GM19351 (cell line): ENCODE data around the gene PACSIN2.

Source experiments
- ATAC-seq: cut with Tn5 transposase; IDR thresholded peaks from one replicate; pipeline ENCODE4 v1.9.1; 2021; ENCODE audit warnings: mild to moderate bottlenecking, moderate library complexity; ENCODE audit not compliant: unreplicated experiment

The PACSIN2 gene

DNA sequence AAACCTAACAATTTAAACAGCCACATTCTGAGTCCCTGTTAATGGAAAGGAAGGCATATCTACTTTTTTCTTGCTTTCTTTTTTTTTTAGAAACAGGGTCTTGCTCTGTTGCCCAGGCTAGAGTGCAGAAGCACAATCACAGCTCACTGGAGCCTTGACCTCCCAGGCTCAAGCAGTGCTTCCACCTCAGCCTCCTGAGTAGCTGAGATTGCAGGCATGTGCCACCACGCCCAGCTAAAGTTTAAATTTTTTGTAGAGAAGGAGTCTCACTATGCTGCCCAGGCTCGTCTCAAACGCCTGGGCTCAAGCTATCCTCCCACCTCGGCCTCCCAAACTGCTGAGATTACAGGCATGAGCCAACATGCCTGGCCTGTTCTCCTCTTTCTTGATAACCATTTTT lies 183.2 kb downstream of the PACSIN2 start:
- ATAC-seq = no peak

DNA sequence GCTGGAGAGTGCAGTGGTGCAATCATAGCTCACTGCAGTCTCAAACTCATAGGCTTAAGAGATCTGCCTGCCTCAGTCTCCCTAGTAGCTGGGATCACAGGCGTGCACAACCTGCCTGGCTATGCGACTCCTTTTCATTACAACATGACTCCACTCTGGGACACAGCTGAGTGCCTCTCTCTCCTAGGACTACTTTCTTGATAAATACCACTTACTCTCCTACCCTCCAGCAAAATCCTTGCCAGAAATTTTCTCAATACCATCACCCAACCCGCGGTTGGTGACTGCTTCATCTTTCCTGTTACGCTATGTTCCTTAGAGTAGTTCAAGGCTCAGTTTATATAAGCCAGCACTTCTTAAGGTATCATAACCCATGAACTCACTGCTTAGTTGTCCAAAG lies 184.8 kb downstream of the PACSIN2 start:
- no peak for ATAC-seq

DNA sequence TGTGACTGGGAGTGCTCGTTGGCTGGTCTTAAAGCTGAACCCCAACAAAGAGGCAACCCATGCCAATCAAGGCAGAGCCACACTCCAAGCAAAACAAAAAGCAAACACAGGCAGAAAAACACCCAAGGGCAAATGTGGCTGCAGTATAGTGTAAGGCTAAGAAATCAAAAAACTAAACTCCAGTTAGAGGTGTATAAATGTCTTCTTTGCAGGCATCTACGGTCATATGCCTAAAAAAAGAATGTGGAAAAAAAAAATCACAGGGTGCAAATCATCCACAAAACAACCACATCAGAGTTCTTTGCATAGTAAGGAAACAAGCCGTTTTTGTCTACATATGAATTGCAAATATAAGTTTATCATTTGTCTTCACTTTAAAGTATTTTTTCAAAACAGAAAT lies 185.6 kb downstream of the PACSIN2 start:
- no peak for ATAC-seq

DNA sequence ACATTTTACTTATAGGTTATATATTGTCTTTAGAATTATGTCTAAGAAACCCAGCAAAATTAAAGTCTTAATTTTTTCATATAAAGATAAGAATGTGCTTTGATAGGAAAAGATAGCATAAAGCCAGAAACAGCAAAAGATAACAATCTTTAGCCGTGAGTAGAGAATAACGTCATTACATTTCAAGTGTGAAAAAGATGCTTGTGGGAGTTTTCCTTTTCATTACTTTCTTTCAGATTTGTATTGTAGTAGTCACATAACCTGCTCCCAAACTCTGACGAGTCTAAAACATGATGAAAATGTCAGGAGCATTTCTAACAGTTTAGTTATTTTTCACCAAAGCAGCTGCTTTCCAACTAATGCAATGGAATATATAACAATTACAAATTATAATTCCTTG lies 189.2 kb downstream of the PACSIN2 start:
- ATAC-seq = no peak

DNA sequence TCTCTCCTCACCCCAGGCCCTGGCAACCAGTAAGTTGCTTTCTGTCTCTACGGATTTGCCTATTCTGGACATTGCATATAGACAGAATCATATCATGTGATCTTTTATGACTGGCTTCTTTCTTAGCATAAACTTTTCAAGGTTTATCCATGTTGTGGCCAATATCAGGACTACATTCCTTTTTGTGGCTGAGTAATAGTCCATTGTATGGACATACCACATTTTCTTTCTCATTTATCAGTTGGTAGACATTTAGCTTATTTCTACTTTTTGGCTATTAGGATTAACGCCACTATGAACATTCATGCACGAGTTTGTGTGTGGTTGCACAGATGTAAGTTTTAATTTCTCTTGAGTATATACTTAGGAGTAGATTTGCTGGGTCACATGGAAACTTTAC lies 193.6 kb downstream of the PACSIN2 start:
- ATAC-seq = no peak

DNA sequence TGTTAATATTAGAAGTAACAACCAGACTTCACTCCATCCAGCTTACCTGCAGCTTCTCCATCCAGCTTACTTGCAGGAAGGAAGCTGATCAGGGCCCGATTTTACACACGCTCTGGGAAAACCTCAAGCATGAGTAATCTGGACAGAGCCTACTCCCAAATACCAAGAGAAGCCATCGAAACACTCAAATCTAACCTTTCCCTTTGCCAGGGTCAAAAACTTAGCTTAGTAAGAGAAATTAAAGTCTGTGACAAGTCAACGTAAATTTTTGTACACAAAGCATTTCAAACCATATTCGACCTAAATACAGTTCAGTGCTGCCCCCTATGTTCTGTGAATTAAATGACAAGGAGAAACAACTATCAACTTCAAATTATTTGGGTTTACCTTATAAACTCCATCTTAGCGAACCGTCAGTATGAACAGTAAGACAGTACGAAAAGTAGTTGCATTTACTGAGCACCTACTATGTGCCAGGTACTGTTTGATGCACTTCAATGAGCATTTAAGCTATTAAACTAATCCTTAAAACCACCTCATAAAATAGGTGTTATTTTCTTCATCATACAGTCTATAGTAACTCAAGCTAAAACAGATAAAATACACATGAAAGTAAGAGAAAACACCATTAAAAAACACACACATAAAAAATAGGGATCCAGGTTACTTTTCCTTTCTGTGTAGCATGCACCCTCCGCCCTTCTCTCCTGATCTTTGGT lies 194.7 kb downstream of the PACSIN2 start:
- ATAC-seq = no peak
